Spinal cord (tissue), 10 donors: Measurements from ENCODE around the gene MAGEF1. TPM values are rescaled to one million over a fixed set of nuclear protein-coding genes. Genes with fewer than 3 reads are reported as not detected.
"Not testable (repeated sequence)": the region's sequence is repeated elsewhere in the genome, so short reads cannot be mapped to it uniquely, and the experiment has no call there.

Experiments used
- DNase-seq, 6 donors: peaks; one replicate each; pipeline versions ENCODE4 v3.0.0 to v3.0.0-alpha.2; 2013 to 2015; ENCODE audit warnings: low spot score in 6 of 6, low read depth in 4 of 6
- H3K27ac ChIP-seq: one replicate; pipeline ENCODE4 v1.5.1; 2013; ENCODE audit warnings: low read depth, low read length, control low read depth
- H3K27me3 ChIP-seq: one replicate; pipeline ENCODE4 v1.6.1; 2013; ENCODE audit warnings: low read length; ENCODE audit not compliant: control insufficient read depth, insufficient read depth
- H3K36me3 ChIP-seq: one replicate; pipeline ENCODE4 v1.6.1; 2013; ENCODE audit warnings: low read length; ENCODE audit not compliant: control insufficient read depth, insufficient read depth
- H3K4me1 ChIP-seq: one replicate; pipeline ENCODE4 v1.6.1; 2013; ENCODE audit warnings: low read length; ENCODE audit not compliant: control insufficient read depth, insufficient read depth
- H3K4me3 ChIP-seq: one replicate; pipeline ENCODE4 v1.5.1; 2013; ENCODE audit warnings: low read depth, low read length, control low read depth
- H3K9me3 ChIP-seq: one replicate; pipeline ENCODE4 v1.6.1; 2013; ENCODE audit warnings: low read length; ENCODE audit not compliant: control insufficient read depth, insufficient read depth
- WGBS: methylation state at CpG from one replicate; pipeline ENCODE4 v1.1.5; 2013; ENCODE audit warnings: missing lambda C conversion rate; ENCODE audit not compliant: insufficient coverage; 5-methylcytosine and 5-hydroxymethylcytosine counted together
- polyA plus RNA-seq, 2 donors: library from polyadenylated mRNA; unstranded; fragments of 120-200 nt; gene quantifications; one replicate each; pipeline ENCODE4 v1.2.1, GENCODE V29; 2013; ENCODE audit not compliant: insufficient read length in 2 of 2
- total RNA-seq, 2 donors: library from RNA; depleted of rRNA in 1 of 2; stranded (reverse); fragments of 120-200 nt in 1 of 2; fragments of >200 nt in 1 of 2; gene quantifications; one replicate each; pipeline versions ENCODE4 v1.2.3 to v1.2.4, GENCODE V29; 2013 to 2014
- donor health status: healthy.

Gene MAGEF1
- total and polyA plus RNA-seq, 4 donors = 29.8 to 97.2 (median 64.8) TPM

- H3K27me3 ChIP-seq = no peaks in the 10 kb centered on the region
Measured at GRCh38 chr3:184737641-184738505, 26.0 kb upstream of the MAGEF1 start.

GRCh38 chr3:184737063-184737462 lies 25.2 kb upstream of the MAGEF1 start:
- H3K9me3 ChIP-seq = no peaks in the 10 kb centered on the region
- H3K4me3 ChIP-seq = no peak overlapping the region
- H3K36me3 ChIP-seq = no peaks in the 10 kb centered on the region
- H3K27ac ChIP-seq = no peak overlapping the region
- WGBS = no CpG with 5 or more reads among the region's 3 CpGs
- no peak for DNase-seq
- H3K27me3 ChIP-seq = no peaks in the 10 kb centered on the region
- peaks cover under 1% of the 10 kb centered on the region for H3K4me1 ChIP-seq

More at GRCh38 chr3:184737641-184738505, 26.0 kb upstream of the MAGEF1 start:
- 53% methylated on average over 10 of the region's 15 CpGs for WGBS
- H3K27ac ChIP-seq = no peak overlapping the region
- H3K4me3 ChIP-seq = no peak overlapping the region
- peaks cover 6% of the 10 kb centered on the region for H3K4me1 ChIP-seq
- no peaks in the 10 kb centered on the region for H3K36me3 ChIP-seq
- DNase-seq = peak in 1 of 6 donors; percentile 76
- no peaks in the 10 kb centered on the region for H3K9me3 ChIP-seq

GRCh38 chr3:184734903-184735701 lies 23.2 kb upstream of the MAGEF1 start:
- Histone ChIP-seq H3K4me3 (no peak overlapping the region), H3K27ac (no peak overlapping the region), H3K4me1 (peaks cover 6% of the 10 kb centered on the region), H3K36me3 (no peaks in the 10 kb centered on the region), H3K27me3 (no peaks in the 10 kb centered on the region), H3K9me3 (no peaks in the 10 kb centered on the region)
- DNase-seq = no peak
- 90% methylated on average over 13 of the region's 14 CpGs for WGBS

- Histone ChIP-seq H3K27me3 (no peaks in the 10 kb centered on the region), H3K9me3 (no peaks in the 10 kb centered on the region), H3K4me1 (peaks cover 6% of the 10 kb centered on the region), H3K36me3 (no peaks in the 10 kb centered on the region), H3K27ac (no peak overlapping the region), H3K4me3 (no peak overlapping the region)
- WGBS = 92% methylated on average over 2 of the region's 8 CpGs
- no peak for DNase-seq
Measured at GRCh38 chr3:184733971-184734608, 22.2 kb upstream of the MAGEF1 start.

GRCh38 chr3:184733181-184733580 lies 21.3 kb upstream of the MAGEF1 start:
- Histone ChIP-seq H3K9me3 (no peaks in the 10 kb centered on the region), H3K4me1 (peaks cover 6% of the 10 kb centered on the region)
- WGBS = 96% methylated on average over 3 of the region's 4 CpGs

DNA sequence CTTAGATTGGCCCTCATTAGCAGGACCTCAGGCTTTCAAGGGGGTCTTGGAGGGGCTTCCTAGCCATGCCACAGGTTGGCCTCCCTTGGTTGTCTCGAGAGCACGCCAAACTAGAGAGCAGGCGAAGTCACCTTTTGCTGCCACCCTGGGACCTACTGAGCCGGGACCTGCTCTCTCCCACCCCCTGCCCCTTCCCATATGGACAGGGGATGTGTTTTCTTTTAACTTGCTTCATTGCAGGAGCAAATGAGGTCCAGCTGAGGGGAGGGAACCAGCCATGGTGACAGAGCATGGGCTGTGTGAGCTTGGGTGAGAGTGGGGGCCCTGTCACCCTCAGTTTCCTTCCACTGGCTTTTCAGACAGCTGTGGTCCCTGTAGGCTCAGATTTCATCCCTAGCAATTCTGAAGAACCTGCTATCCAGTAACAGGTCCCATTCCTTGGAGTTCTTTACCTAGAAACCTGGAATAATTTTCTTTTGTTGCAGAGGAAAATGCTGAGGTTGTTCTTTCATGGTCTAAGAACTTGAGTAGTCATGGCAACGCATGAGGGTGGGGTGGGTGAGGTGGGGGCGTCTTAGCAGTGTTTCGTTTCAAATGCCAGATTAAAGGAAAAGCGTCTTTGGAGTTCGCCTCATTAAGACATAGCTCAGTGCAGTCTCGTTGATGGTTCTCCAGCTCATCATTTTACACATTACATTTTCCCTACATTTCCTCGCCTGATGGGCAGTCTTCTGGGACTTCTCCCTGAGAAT lies 20.1 kb upstream of the MAGEF1 start:
- DNase-seq = peak in 2 of 6 donors; percentile 21 to 80
- WGBS = 81% methylated on average over 6 of the region's 11 CpGs

More at GRCh38 chr3:184733181-184733580, 21.3 kb upstream of the MAGEF1 start:
- no peak for DNase-seq
- H3K36me3 ChIP-seq = no peaks in the 10 kb centered on the region
- no peak overlapping the region for H3K4me3 ChIP-seq
- no peak overlapping the region for H3K27ac ChIP-seq
- H3K27me3 ChIP-seq = no peaks in the 10 kb centered on the region

GRCh38 chr3:184730924-184731323 lies 19.1 kb upstream of the MAGEF1 start:
- WGBS = 80% methylated on average over 1 of the region's 2 CpGs
- Histone ChIP-seq H3K27ac (no peak overlapping the region), H3K4me1 (peaks cover 10% of the 10 kb centered on the region), H3K27me3 (no peaks in the 10 kb centered on the region), H3K4me3 (no peak overlapping the region), H3K9me3 (no peaks in the 10 kb centered on the region), H3K36me3 (no peaks in the 10 kb centered on the region)
- no peak for DNase-seq

More for the DNA sequence above, 20.1 kb upstream of the MAGEF1 start:
- H3K9me3 ChIP-seq = no peaks in the 10 kb centered on the region
- H3K4me1 ChIP-seq = peaks cover 6% of the 10 kb centered on the region
- no peak overlapping the region for H3K27ac ChIP-seq
- no peaks in the 10 kb centered on the region for H3K36me3 ChIP-seq
- no peak overlapping the region for H3K4me3 ChIP-seq
- H3K27me3 ChIP-seq = no peaks in the 10 kb centered on the region

- not testable (repeated sequence) for H3K27me3 ChIP-seq, DNase-seq, H3K4me3 ChIP-seq, H3K9me3 ChIP-seq, H3K27ac ChIP-seq, H3K36me3 ChIP-seq
- WGBS = 96% methylated on average over 9 of the region's 14 CpGs
- peaks cover 10% of the 10 kb centered on the region for H3K4me1 ChIP-seq
Measured at GRCh38 chr3:184729154-184729553, 17.3 kb upstream of the MAGEF1 start.

DNA sequence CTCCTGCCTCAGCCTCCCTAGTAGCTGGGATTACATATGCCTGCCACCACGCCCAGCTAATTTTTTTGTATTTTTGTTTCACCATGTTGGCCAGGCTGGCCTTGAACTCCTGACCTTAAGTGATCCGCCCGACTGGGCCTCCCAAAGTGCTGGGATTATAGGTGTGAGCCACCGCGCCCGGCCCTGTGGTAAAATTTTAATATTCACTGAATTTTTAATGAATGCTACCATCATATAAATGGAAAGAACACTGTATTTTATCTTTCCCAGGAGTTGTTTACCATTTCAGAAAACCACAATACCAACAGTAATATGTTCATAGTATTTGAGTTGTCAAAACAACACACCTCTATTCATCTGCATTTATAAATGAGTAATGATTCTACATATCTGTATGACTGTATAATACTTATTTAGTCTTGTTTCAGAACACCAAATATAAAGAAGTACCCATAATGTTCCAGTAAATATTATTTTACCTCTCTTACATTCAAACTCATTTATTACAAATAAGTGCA lies 16.2 kb upstream of the MAGEF1 start:
- no peaks in the 10 kb centered on the region for H3K9me3 ChIP-seq
- H3K36me3 ChIP-seq = no peaks in the 10 kb centered on the region
- H3K4me3 ChIP-seq = no peak overlapping the region
- no peak for DNase-seq
- 93% methylated on average over 3 of the region's 6 CpGs for WGBS
- H3K27ac ChIP-seq = no peak overlapping the region
- peaks cover 10% of the 10 kb centered on the region for H3K4me1 ChIP-seq
- no peaks in the 10 kb centered on the region for H3K27me3 ChIP-seq
